ENCODE data around the gene TMEM80. TPM values are rescaled to one million over a fixed set of nuclear protein-coding genes. Genes with fewer than 3 reads are reported as not detected.
A peak's percentile ranks its signal among the peaks of the same experiment; 100 is the strongest.

Gene TMEM80
- total RNA-seq, 2 donors from 2014 or later: 66.0 to 70.9 TPM

DNA sequence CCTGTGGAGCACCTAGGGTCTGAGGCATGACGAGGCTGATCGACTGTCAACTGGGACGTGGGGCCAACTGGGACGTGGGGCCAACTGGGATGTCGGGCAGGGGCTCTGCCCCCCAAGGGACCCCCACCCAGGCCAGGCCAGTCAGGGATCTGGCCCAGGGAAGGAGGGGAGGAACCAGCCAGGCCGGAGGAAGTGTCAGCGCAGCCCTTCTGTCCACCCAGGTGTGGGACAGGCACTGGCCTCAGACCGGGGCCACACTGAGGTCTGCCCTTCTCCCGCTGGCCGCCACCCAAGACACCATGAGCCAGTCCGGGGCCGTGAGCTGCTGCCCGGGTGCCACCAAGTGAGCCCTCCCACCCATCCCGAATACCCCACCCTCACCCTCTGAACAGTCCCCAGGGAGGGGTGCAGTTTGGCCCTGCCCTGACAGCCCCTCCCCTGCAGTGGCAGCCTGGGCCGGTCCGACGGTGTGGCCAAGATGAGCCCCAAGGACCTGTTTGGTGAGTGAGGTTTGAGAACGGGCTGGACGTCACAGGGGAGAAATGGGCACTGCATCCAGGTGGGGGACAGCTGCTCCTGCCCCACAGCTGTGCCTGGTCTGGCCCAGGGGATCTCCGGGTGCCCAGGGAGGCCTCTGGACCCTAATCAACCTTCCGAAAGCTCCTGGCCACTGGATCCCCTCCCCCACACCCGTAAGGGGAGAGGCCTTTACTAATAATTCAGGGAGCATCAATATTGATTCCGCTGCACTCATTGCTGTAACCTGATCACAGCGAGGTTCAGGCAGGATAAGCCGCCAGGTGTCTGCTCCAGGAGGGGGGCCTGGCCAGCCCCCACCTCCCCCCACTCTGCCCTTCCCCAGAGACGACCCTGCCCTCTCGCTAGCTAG, 13.7 kb downstream of the TMEM80 start:
- H3K4me1 ChIP-seq (replicated peaks): peaks cover 32% of the 10 kb centered on the region
- intact Hi-C loops (cut with DNase I): no loop called here
- no peak overlapping the region for H3K4me3 ChIP-seq
- 74% methylated on average over 22 of the region's 27 CpGs for WGBS
- H3K27me3 ChIP-seq (replicated peaks; ENCODE audit: insufficient read depth): no peaks in the 10 kb centered on the region
- H3K9me3 ChIP-seq: no peaks in the 10 kb centered on the region
- peak overlapping the region; percentile 22 to 50 for H3K27ac ChIP-seq
- DNase-seq (ENCODE audit: low spot score): no peak
- TF ChIP-seq POLR2AphosphoS5 (IDR thresholded peaks at IDR 0.05) (no peak), POLR2A (IDR thresholded peaks at IDR 0.05) (no peak)
- TF ChIP-seq, protein P1, sequence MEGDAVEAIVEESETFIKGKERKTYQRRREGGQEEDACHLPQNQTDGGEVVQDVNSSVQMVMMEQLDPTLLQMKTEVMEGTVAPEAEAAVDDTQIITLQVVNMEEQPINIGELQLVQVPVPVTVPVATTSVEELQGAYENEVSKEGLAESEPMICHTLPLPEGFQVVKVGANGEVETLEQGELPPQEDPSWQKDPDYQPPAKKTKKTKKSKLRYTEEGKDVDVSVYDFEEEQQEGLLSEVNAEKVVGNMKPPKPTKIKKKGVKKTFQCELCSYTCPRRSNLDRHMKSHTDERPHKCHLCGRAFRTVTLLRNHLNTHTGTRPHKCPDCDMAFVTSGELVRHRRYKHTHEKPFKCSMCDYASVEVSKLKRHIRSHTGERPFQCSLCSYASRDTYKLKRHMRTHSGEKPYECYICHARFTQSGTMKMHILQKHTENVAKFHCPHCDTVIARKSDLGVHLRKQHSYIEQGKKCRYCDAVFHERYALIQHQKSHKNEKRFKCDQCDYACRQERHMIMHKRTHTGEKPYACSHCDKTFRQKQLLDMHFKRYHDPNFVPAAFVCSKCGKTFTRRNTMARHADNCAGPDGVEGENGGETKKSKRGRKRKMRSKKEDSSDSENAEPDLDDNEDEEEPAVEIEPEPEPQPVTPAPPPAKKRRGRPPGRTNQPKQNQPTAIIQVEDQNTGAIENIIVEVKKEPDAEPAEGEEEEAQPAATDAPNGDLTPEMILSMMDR (IDR thresholded peaks at IDR 0.05): no peak
- H3K36me3 ChIP-seq: no peaks in the 10 kb centered on the region

DNA sequence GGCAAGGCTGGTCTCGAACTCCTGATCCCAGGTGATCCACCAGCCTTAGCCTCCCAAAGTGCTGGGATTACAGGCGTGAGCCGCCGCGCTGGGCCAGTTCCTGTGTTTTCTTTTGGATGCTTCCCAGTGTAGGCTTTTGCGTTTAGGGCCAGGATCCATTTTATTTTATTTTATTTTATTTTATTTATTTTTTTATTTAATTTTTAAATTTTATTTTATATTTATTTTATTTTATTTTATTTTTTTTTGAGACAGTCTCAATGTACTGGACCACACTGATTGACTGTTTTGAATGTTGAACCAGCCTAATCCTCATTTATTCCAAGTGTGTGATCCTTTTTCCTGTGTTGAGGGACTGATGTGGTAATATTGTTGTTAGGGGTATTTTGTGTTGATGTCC, 18.8 kb downstream of the TMEM80 start:
- Histone ChIP-seq H3K36me3 (no peaks in the 10 kb centered on the region), H3K27me3 (replicated peaks; ENCODE audit: insufficient read depth) (no peaks in the 10 kb centered on the region), H3K4me3 (no peak overlapping the region), H3K9me3 (no peaks in the 10 kb centered on the region), H3K27ac (no peak overlapping the region), H3K4me1 (replicated peaks) (peaks cover 1% of the 10 kb centered on the region)
- TF ChIP-seq, protein P1 (IDR thresholded peaks at IDR 0.05): no peak
- TF ChIP-seq POLR2A (IDR thresholded peaks at IDR 0.05) (no peak), POLR2AphosphoS5 (IDR thresholded peaks at IDR 0.05) (no peak)
- 98% methylated on average over 6 of the region's 6 CpGs for WGBS
- intact Hi-C loops (cut with DNase I): no loop called here
- no peak for DNase-seq (ENCODE audit: low spot score)

DNA sequence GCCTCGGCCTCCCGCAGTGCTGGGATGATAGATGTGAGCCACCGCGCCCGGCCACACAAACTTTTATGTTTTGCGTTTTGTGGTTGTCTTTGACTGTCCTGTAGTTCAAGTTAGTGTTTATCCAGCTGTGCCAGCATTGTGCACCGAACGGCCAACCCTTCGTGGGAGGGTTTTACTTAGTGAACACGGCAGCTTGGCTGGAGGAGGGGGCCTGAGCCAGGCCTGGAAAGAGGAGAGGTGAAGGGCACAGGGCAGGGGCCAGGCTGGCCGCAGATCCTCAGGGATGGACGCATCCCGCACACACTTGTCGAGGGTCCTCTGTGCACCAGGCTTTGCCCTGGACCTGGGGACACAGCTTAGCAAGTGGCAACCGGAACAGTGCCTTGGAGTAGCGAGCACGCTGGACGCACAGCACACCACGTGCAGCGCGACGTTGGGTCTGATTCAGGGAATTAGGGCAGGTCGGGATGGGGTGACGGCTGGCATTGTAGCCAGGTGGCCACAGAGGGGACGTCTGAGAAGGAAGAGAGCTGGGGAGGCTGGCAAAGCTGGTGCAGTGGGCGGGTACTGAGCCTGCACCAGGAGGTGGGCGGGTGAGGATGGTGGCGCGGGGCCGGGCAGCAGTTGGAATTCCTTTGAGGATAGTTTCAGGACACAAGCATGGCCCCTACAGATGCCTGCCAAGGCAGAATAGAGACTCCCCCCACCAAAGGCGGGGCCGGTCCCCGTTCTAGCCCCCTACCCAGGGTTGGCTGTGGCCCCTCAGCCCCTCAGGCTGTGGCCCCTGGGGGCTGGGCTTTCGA, 23.8 kb downstream of the TMEM80 start:
- Histone ChIP-seq H3K27me3 (replicated peaks; ENCODE audit: insufficient read depth) (no peaks in the 10 kb centered on the region), H3K36me3 (no peaks in the 10 kb centered on the region), H3K4me1 (replicated peaks) (no peaks in the 10 kb centered on the region), H3K4me3 (no peak overlapping the region), H3K27ac (no peak overlapping the region), H3K9me3 (no peaks in the 10 kb centered on the region)
- DNase-seq (ENCODE audit: low spot score): no peak
- TF ChIP-seq POLR2AphosphoS5 (IDR thresholded peaks at IDR 0.05): no peak
- TF ChIP-seq, protein P1 (IDR thresholded peaks at IDR 0.05): no peak
- no peak for TF ChIP-seq POLR2A (IDR thresholded peaks at IDR 0.05)
- 76% methylated on average over 34 of the region's 34 CpGs for WGBS
- intact Hi-C loops (cut with DNase I): no loop called here

DNA sequence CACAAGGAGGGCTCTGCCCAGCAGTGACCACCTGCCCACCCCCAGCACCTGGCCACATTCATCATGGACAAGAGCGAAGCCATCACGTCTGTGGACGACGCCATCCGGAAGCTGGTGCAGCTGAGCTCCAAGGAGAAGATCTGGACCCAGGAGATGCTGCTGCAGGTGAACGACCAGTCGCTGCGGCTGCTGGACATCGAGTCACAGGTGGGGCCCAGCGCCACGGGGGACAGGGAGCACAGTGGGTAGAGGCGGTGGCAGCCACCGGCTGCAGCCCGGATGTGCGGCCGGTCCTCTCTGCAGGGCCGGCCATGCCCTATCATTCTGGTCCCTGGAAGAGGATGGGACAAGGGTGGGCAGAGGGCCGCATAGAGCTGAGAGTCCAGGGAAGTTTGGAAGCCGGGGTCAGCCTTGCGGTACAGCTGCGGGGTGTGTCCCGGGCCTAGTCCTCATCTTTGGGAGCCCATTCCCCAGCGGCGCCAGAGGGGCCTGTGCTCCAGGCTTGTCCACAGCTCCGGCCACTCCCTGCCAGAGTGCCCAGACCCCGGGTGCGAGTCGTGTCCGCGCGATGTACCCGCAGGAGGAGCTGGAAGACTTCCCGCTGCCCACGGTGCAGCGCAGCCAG, 24.5 kb downstream of the TMEM80 start:
- Histone ChIP-seq H3K27me3 (replicated peaks; ENCODE audit: insufficient read depth) (no peaks in the 10 kb centered on the region), H3K4me1 (replicated peaks) (no peaks in the 10 kb centered on the region), H3K9me3 (no peaks in the 10 kb centered on the region), H3K36me3 (no peaks in the 10 kb centered on the region), H3K4me3 (no peak overlapping the region), H3K27ac (no peak overlapping the region)
- intact Hi-C loops (cut with DNase I): no loop called here
- 93% methylated on average over 20 of the region's 35 CpGs for WGBS
- DNase-seq (ENCODE audit: low spot score): no peak
- TF ChIP-seq, protein P1 (IDR thresholded peaks at IDR 0.05): no peak
- TF ChIP-seq POLR2AphosphoS5 (IDR thresholded peaks at IDR 0.05): no peak
- no peak for TF ChIP-seq POLR2A (IDR thresholded peaks at IDR 0.05)
